ENCODE data around the gene MOB1A. TPM values are rescaled to one million over a fixed set of nuclear protein-coding genes. Genes with fewer than 3 reads are reported as not detected.

The MOB1A gene
- total RNA-seq, 1 experiment from 2014 or later = 95.1 TPM

DNA sequence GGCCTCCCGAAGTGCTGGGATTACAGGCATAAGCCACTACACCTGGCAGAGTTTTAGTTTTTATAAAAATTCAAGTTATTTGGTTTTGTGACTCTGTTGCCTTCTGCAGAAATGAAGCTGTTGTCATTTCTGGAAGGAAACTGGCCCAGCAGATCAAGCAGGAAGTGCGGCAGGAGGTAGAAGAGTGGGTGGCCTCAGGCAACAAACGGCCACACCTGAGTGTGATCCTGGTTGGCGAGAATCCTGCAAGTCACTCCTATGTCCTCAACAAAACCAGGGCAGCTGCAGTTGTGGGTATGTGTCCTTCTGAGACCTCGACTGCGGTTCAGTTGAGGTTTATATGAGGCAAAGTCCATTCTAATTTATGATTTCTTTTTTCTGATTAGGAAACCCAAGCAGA, 26.9 kb upstream of the MOB1A start:
- Mint-ChIP-seq H3K4me1 (peaks cover 42 to 45% of the 10 kb centered on the region in 2 experiments), H3K36me3 (ENCODE audit: insufficient read depth in 1 of 3, low read depth in 3 of 3) (peaks cover 59 to 88% (median 87%) of the 10 kb centered on the region in 3 experiments), H3K27me3 (ENCODE audit: low read depth) (no peaks in the 10 kb centered on the region), H3K27ac (peak overlapping the region; percentile 41 to 72 (median 71); a peak in 4 of 7 replicates), H3K9me3 (no peaks in the 10 kb centered on the region), H3K4me3 (peak overlapping the region in 1 of 2 experiments; percentile 44; a peak in 2 of 5 replicates)
- Histone ChIP-seq H3K9ac (ENCODE audit: extremely low read depth, insufficient read length, low read length) (no peak overlapping the region), H3K14ac (ENCODE audit: insufficient read depth, low read length) (no peak overlapping the region), H3K4me1 (ENCODE audit: insufficient read depth, low read length) (peaks cover 10% of the 10 kb centered on the region), H2BK20ac (ENCODE audit: low read depth, low read length, poor library complexity, severe bottlenecking) (no peak overlapping the region), H3K79me1 (ENCODE audit: insufficient read depth, low read depth, low read length, poor library complexity, severe bottlenecking) (peaks cover 7% of the 10 kb centered on the region), H4K8ac (replicated peaks; ENCODE audit: insufficient read length, low read depth, low read length) (no peak overlapping the region), H2AFZ (ENCODE audit: low read length) (no peak overlapping the region), H2BK12ac (ENCODE audit: insufficient read length, low read depth, low read length) (no peak overlapping the region), H3K18ac (ENCODE audit: insufficient read length, low read depth, low read length) (no peak overlapping the region), H3K27me3 (ENCODE audit: insufficient read depth, low read length) (no peaks in the 10 kb centered on the region), H3K4ac (ENCODE audit: low read depth, low read length) (no peak overlapping the region), H3K4me2 (ENCODE audit: insufficient read depth, insufficient read length, low read length) (no peak overlapping the region), H2BK15ac (ENCODE audit: low read depth, low read length) (no peak overlapping the region), H3T11ph (ENCODE audit: low read length) (no peak overlapping the region), H3K27ac (ENCODE audit: insufficient read length, low read depth, low read length) (no peak overlapping the region), H3K9me3 (ENCODE audit: control insufficient read depth, low read depth, low read length) (no peaks in the 10 kb centered on the region), H2BK120ac (ENCODE audit: low read depth, low read length, poor library complexity, severe bottlenecking) (no peak overlapping the region), H2BK5ac (ENCODE audit: insufficient read length, low read length) (no peak overlapping the region), H3K56ac (ENCODE audit: insufficient read length, low read depth, low read length) (no peak overlapping the region), H3K23ac (ENCODE audit: insufficient read length, low read depth, low read length) (no peak overlapping the region), H3K23me2 (ENCODE audit: insufficient read length, low read depth, low read length, poor library complexity, severe bottlenecking) (peaks cover 3% of the 10 kb centered on the region), H3K79me2 (ENCODE audit: insufficient read depth, low read length) (peaks cover 58% of the 10 kb centered on the region; the same call in 1 of the 2 replicates), H2AK5ac (ENCODE audit: insufficient read length, low read length) (no peak overlapping the region), H4K5ac (ENCODE audit: insufficient read length, low read depth, low read length) (no peak overlapping the region), H4K20me1 (ENCODE audit: control insufficient read depth, insufficient read depth, insufficient read length) (no peaks in the 10 kb centered on the region), H4K91ac (ENCODE audit: insufficient read length, low read depth, low read length) (no peak overlapping the region)
- WGBS (ENCODE audit: extremely low coverage, insufficient read length, low lambda C conversion rate) = no CpG with 5 or more reads among the region's 6 CpGs
- TF ChIP-seq, protein P1, sequence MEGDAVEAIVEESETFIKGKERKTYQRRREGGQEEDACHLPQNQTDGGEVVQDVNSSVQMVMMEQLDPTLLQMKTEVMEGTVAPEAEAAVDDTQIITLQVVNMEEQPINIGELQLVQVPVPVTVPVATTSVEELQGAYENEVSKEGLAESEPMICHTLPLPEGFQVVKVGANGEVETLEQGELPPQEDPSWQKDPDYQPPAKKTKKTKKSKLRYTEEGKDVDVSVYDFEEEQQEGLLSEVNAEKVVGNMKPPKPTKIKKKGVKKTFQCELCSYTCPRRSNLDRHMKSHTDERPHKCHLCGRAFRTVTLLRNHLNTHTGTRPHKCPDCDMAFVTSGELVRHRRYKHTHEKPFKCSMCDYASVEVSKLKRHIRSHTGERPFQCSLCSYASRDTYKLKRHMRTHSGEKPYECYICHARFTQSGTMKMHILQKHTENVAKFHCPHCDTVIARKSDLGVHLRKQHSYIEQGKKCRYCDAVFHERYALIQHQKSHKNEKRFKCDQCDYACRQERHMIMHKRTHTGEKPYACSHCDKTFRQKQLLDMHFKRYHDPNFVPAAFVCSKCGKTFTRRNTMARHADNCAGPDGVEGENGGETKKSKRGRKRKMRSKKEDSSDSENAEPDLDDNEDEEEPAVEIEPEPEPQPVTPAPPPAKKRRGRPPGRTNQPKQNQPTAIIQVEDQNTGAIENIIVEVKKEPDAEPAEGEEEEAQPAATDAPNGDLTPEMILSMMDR (conservative IDR thresholded peaks at IDR 0.05) = no peak
- no peak for DNase-seq

Measured in H9 (cell line).